Measurements from ENCODE around the gene MAPK12.
A peak's percentile ranks its signal among the peaks of the same experiment; 100 is the strongest.

The MAPK12 gene

GRCh38 chr22:50250555-50251476 lies 10.7 kb downstream of the MAPK12 start, which contains the start of gene HDAC10:
TSS of gene HDAC10 (minus strand) at chr22:50251265. CDS start at chr22:50251032, 233 bp downstream.
- peak; percentile 46 for DNase-seq

GRCh38 chr22:50250249-50250554 lies 11.3 kb downstream of the MAPK12 start:
- DNase-seq, result no peak

GRCh38 chr22:50249341-50250248 lies 11.9 kb downstream of the MAPK12 start:
- DNase-seq, result no peak

GRCh38 chr22:50248196-50249081 lies 13.0 kb downstream of the MAPK12 start:
- no peak for DNase-seq

GRCh38 chr22:50247748-50248147 lies 13.7 kb downstream of the MAPK12 start:
- peak; percentile 73 for DNase-seq

GRCh38 chr22:50246242-50247175 lies 15.0 kb downstream of the MAPK12 start:
- DNase-seq, result no peak

GRCh38 chr22:50245214-50246072 lies 16.0 kb downstream of the MAPK12 start:
- DNase-seq, result peak; percentile 54

- peak; percentile 79 for DNase-seq
Observed at GRCh38 chr22:50244420-50245213, 16.9 kb downstream of the MAPK12 start, which contains the start of gene TUBGCP6. TSS of gene TUBGCP6 (minus strand) at chr22:50245023. CDS start at chr22:50244459, 564 bp downstream.

GRCh38 chr22:50243685-50244419 lies 17.6 kb downstream of the MAPK12 start:
- no peak for DNase-seq

- no peak for DNase-seq
Observed at GRCh38 chr22:50242406-50242949, 19.0 kb downstream of the MAPK12 start.

- no peak for DNase-seq
Observed at GRCh38 chr22:50238755-50239154, 22.7 kb downstream of the MAPK12 start.

GRCh38 chr22:50236731-50237409 lies 24.6 kb downstream of the MAPK12 start:
- no peak for DNase-seq

- no peak for DNase-seq
Observed at GRCh38 chr22:50233223-50233622, 28.3 kb downstream of the MAPK12 start.

GRCh38 chr22:50232481-50233151 lies 28.9 kb downstream of the MAPK12 start:
- no peak for DNase-seq

GRCh38 chr22:50229370-50229769 lies 32.1 kb downstream of the MAPK12 start:
- DNase-seq, result no peak

GRCh38 chr22:50228366-50228765 lies 33.1 kb downstream of the MAPK12 start:
- no peak for DNase-seq

- DNase-seq, result no peak
Observed at GRCh38 chr22:50227579-50228215, 33.8 kb downstream of the MAPK12 start.

Measured in SHP77 treated with DMSO at 0.1 percent for 48 hours (cell line).